GM18508 (cell line): ENCODE results near the gene TBC1D22A.

ENCODE experiments used
- ATAC-seq: cut with Tn5 transposase; IDR thresholded peaks from one replicate; pipeline ENCODE4 v1.9.1; 2021; ENCODE audit warnings: moderate number of reproducible peaks; ENCODE audit not compliant: insufficient read depth, unreplicated experiment

The TBC1D22A gene

GRCh38 chr22:46897246-46897623 lies 134.8 kb downstream of the TBC1D22A start:
- no peak for ATAC-seq

GRCh38 chr22:46900549-46900948 lies 138.1 kb downstream of the TBC1D22A start:
- no peak for ATAC-seq

GRCh38 chr22:46902436-46902835 lies 140.0 kb downstream of the TBC1D22A start:
- no peak for ATAC-seq

- no peak for ATAC-seq
Observed at GRCh38 chr22:46902998-46903916, 140.8 kb downstream of the TBC1D22A start.

- no peak for ATAC-seq
Observed at GRCh38 chr22:46905415-46905814, 143.0 kb downstream of the TBC1D22A start.

GRCh38 chr22:46905834-46906233 lies 143.4 kb downstream of the TBC1D22A start:
- no peak for ATAC-seq

GRCh38 chr22:46906326-46907045 lies 144.0 kb downstream of the TBC1D22A start:
- no peak for ATAC-seq

- ATAC-seq, result no peak
Observed at GRCh38 chr22:46907241-46908215, 145.1 kb downstream of the TBC1D22A start.

- ATAC-seq, result no peak
Observed at GRCh38 chr22:46908641-46909107, 146.2 kb downstream of the TBC1D22A start.

- ATAC-seq, result no peak
Observed at GRCh38 chr22:46909237-46910030, 147.0 kb downstream of the TBC1D22A start.

GRCh38 chr22:46910624-46911023 lies 148.2 kb downstream of the TBC1D22A start:
- ATAC-seq, result no peak

GRCh38 chr22:46911346-46911745 lies 148.9 kb downstream of the TBC1D22A start:
- no peak for ATAC-seq

- ATAC-seq, result no peak
Observed at GRCh38 chr22:46913351-46913750, 150.9 kb downstream of the TBC1D22A start.

GRCh38 chr22:46914481-46914880 lies 152.0 kb downstream of the TBC1D22A start:
- no peak for ATAC-seq

GRCh38 chr22:46914916-46915894 lies 152.8 kb downstream of the TBC1D22A start:
- ATAC-seq, result no peak

GRCh38 chr22:46915950-46916730 lies 153.7 kb downstream of the TBC1D22A start:
- ATAC-seq, result no peak
